ENCODE results near the gene QSOX2.

The QSOX2 gene

DNA sequence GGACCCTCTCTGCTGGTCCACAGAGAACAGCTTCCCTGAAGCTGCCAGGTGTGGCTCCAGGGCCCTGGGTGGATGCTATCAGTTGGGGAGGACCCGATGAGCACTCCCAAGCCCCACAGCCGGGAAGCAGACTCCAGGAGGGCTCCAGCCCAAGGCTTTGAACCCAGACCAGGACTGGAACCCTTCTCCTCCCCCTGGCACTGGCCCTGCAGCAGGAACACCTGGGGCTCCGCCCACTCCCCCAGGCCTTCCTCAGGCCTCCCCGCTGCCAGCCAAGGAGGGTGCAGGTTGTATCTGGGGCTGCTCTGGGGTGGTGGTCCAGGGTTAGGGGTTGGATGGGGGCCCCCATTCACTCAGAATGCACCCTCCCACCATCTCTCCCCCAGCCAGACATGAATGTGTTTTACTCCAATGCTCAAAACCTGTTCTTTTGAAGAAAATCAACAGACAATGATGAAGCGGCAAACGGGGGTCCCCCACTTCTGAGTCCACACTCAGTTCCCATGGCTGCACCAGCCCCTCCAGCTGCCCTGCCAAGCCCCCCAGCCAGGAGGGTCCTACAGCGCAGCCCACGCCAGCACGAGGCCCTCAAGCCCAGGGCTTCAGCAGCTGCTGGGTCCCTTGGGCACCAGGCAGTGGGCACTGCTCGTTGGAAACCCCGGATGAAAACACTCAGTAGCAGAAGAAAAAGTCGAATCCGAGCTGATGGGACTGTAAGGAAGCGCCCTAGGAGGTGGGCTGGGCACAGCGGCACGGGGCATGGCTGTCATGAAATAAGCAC lies 35.1 kb upstream of the QSOX2 start:
- H3K4me3 ChIP-seq (ENCODE audit: low read depth, low read length), result no peak overlapping the region
- DNase-seq (ENCODE audit: low read depth), result no peak
- TF ChIP-seq CTCF (IDR thresholded peaks at IDR 0.05; ENCODE audit: control insufficient read depth, extremely low read depth, insufficient read depth), result no peak

- no peak for DNase-seq (ENCODE audit: low read depth)
- H3K4me3 ChIP-seq (ENCODE audit: low read depth, low read length), result no peak overlapping the region
- TF ChIP-seq CTCF (IDR thresholded peaks at IDR 0.05; ENCODE audit: control insufficient read depth, extremely low read depth, insufficient read depth), result no peak
Observed at GRCh38 chr9:136279471-136279870, 33.9 kb upstream of the QSOX2 start.

DNA sequence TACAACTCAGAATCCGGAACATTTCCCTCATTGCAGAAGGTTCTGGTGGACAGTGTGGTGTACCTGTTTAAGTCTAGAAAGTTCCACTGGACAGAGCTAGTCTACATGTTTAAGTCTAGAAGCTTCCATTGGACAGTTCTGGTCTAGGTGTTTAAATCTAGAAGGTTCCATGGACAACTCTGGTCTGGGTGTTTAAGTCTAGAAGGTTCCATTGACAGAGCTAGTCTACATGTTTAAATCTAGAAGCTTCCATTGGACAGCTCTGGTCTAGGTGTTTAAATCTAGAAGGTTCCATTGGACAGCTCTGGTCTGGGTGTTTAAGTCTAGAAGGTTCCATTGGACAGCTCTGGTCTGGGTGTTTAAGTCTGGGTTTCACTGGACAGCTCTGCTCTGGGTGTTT lies 33.3 kb upstream of the QSOX2 start:
- DNase-seq (ENCODE audit: low read depth), result no peak
- no peak overlapping the region for H3K4me3 ChIP-seq (ENCODE audit: low read depth, low read length)
- no peak for TF ChIP-seq CTCF (IDR thresholded peaks at IDR 0.05; ENCODE audit: control insufficient read depth, extremely low read depth, insufficient read depth)

DNA sequence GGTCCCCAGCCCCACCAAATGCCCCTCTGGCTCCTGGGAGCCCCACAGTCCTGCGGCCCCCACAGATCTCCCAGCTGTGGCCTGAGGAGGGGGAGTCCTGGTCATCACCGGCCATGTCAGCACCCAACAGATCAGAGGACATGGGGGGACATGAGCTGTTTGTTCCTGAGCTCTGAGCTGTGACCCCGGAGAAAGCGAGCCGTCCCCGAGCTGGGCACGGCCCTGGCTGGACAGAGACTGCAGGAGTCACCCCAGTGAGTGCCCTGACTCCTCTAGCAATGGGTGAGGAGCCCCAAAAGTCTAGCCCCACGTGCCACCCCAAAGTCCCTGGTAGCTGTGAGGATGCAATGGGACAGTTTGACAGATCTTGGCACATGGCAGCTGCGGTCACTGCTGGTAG lies 32.6 kb upstream of the QSOX2 start:
- DNase-seq (ENCODE audit: low read depth), result no peak
- no peak for TF ChIP-seq CTCF (IDR thresholded peaks at IDR 0.05; ENCODE audit: control insufficient read depth, extremely low read depth, insufficient read depth)
- H3K4me3 ChIP-seq (ENCODE audit: low read depth, low read length), result no peak overlapping the region

- no peak for TF ChIP-seq CTCF (IDR thresholded peaks at IDR 0.05; ENCODE audit: control insufficient read depth, extremely low read depth, insufficient read depth)
- H3K4me3 ChIP-seq (ENCODE audit: low read depth, low read length), result no peak overlapping the region
- no peak for DNase-seq (ENCODE audit: low read depth)
Observed at GRCh38 chr9:136277746-136278145, 32.1 kb upstream of the QSOX2 start.

DNA sequence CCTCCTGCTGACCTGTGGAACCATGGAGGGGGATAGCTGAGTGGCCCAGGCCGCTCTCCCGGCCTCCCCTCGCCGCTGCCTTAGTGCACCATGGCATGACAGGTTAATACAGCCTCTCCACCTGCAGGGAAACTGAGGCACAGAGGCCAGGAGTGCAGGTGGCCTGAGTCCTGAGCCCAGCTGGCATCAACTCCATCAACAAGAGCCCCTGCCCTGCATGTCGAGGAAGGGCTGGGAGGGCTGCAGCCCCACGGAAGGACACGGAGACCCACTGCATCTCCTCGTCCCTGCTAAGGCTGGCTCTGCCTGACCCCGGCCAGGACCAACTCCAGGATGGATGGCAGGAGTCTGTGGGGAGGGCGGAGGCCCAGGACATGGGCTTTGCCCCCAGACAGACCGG lies 31.1 kb upstream of the QSOX2 start:
- DNase-seq (ENCODE audit: low read depth), result no peak
- no peak for TF ChIP-seq CTCF (IDR thresholded peaks at IDR 0.05; ENCODE audit: control insufficient read depth, extremely low read depth, insufficient read depth)
- no peak overlapping the region for H3K4me3 ChIP-seq (ENCODE audit: low read depth, low read length)
